DMS53 treated with DMSO at 0.1 percent for 48 hours (cell line): ENCODE measurements around the gene MOGAT3.

Experiments
- DNase-seq: peaks from one replicate; lab custom pipeline; 2025; ENCODE audit not compliant: unreplicated experiment; lab: John Stamatoyannopoulos, UW

The MOGAT3 gene

DNA sequence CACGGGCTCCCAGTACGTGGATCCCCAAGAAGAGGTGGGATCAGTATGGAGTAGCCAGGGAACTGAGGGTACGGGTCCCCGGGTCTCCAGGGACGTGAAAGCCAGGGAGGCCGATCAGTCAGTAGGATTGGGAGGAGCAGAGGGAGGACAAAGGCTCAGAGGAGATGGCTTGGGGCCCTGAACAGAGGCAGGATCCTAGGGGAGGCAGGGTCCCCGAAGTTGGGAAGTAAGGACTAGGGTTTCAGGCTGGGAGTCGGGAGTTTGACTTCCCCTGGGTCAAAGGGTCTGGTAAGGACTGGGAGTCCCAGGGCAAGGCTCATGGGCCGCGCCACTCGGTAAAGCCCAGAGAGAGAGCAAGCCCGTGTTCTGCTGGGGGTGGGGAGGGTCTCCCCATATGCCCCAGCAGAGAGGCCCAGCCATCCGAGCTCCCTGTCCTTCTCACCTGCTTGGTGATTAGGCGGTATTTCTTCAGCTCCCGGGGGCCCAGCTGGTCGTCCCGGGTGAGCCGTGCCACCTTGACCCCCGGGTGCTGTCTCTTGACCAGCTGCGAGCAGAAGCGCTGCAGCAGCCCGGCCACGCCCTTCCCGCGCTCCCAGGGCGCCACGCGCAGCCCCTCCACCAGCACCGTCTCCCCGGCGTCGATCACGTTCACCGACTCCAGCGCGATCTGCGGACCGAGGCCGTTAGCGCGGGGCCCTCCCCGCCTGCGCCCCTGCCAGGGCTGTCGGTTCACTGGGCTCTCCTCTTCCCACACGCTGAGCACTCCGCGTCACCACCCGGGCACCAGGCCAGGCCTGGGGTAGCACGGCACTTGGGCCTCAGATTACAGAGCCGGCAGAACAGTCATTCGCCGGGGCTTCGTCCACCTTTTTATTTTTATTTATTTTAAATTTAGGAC is 27.7 kb downstream of the MOGAT3 start:
- peak; percentile 61 for DNase-seq

DNA sequence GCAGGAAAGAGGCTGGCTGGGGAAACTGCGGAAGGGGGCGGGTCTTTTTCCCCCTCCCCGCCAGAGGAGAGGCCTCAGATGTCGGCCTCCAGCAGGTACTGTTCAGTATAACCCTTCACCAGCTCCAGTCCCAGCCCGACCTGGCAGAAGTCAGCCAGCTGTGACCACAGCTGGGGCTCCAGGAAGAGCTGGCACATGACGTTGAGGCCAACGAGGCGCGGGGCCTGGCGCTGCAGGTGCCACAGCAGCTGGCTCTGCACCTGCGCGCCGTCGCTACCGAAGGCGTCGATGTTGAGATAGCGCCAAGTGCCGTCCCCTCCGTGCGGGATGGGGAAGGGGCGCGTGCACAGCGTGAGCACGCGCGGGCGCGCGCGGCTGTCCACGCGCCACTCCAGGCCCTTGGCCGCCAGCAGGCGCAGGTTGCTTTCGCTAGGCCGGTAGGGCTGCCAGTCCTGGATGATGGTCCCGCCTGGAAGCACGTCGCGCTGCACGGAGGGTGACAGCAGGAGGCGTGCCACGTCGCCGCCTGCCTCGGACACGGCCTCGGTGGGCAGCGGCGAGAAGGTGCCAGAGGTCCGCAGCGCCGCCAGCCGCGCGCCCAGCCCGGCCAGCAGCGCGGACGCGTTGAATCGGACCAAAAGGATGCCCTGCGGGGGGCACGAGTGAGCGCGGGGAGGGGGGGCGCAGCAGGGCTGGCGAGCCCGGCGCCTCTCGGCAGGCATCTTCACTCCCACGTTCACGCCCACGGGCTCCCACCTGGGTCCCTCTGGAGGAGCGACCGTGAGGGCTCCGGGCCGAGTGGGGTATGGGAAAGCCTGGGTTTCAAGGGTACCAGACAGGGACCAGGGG is 28.6 kb downstream of the MOGAT3 start:
- DNase-seq: peak; percentile 72

DNA sequence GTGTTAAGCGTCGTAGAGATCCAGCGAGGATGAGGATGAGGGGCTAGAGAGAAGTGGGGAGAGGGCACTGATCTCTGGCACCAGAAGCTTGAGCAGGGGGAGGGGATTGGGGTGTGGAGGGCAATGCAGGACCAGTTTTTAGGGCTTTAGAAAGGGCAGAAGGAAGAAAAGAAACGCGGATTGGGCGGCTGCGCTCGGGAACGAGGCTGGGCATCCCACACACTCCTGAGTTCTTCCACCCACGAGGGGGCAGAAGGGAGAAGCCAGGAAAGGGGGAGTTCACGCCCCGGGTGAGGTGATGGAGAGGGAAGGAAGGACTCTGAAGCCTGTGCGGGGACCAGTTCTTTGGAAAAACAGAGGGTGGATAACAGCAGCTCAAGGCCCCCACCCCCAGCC is 29.4 kb downstream of the MOGAT3 start:
- DNase-seq: no peak

DNA sequence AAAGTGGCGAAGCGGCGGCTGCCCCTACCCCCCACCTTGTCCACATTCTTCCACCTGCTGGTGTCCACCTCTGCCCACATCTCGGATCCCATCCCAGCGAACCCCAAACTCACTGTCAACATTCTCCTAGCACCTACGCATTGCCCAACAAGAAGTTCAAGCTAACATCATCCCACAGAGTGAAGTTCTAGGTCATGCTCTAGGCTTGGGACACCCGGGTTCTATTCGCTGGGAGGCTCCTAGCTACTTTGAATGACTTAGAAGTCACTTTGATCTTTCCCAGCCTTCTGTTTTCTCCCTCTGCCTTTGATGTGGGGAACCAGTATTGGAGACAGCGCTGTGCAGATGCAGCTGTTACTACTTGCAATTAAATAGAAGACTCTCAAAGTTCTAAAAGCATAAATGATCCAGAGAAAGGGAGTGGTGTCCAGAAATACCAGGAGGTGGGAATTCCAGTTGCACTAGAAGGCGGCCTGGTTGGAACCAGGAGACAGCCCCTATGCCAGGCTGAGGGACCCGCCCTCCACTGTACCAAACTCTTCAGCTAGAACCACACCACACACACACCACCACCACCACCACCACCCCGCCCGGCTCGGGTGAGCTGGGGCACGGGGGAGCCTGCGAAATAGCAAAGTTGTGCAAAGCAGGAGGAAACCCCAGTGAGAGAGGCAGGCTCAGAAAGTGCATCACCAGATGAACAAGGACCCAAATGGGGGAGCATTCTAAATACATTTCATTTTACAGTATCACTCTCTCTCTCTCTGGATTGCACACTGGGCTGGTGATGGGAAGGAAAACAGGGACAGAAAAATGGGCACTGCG is 30.0 kb downstream of the MOGAT3 start:
- no peak for DNase-seq

DNA sequence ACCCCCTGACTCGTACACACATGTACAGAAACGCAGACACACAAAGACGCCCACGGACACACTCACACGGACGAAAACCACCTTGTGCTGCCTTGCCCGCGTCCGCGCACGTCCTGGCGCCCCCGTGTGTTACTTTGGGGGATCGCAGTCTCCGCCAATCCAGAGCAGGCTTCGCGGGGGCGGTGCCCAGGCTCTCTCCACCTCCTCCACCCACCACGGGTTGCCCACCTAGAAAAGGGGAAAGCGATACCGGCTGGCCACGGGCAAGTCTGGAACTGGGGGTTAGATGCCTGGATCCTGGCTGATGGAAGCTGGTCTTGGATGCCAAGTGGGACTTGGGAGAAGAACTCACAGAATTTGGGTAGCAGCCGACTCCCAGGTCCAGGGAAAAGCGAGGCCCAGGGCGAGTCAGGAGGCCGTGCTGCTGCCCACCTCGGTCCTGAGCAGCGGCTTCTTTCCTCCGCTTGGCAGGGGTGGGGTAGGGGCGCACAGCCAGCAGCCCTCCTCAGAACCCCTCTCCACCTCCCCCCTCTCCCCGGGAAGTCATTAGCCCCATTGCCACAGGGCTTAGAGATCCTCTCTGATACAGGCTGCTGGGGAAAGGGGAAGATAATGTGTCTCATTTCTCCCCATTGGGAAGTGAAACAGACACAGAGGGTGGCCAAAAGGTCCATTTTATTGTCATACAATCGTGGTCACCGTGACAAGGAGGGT is 30.8 kb downstream of the MOGAT3 start:
- DNase-seq: peak; percentile 42

DNA sequence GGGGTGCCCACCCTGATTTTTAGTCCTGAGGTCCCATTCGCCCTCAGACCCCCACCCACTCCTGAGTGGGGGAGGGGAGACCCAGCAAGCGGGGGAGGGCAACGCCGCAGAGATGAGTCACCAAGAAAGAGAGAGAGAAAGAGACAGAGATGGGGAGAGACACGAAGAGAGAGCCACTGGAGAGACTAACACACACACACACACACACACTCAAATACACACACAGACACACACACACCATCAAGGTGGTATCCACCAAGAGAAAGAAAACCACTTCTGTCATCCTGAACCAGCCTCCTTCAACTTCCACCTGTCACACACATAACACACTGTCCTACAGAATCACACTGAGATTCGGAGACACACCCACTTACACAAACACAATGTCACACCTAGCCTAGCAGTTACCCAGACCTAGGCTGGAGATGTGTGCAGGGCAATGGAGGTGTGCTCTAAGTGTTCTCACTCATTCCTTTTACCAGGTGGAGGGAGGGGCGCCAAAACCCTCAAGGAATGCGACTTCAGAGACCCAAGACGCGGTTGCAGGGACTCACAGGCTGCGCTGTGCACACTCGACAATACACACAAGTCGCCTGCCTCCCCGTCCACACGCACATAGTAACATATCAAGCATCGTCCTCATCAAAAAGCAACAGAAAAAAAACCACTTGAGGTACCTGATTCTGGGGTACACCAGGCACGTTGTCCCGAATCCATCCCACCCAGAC is 31.6 kb downstream of the MOGAT3 start:
- DNase-seq: no peak

DNA sequence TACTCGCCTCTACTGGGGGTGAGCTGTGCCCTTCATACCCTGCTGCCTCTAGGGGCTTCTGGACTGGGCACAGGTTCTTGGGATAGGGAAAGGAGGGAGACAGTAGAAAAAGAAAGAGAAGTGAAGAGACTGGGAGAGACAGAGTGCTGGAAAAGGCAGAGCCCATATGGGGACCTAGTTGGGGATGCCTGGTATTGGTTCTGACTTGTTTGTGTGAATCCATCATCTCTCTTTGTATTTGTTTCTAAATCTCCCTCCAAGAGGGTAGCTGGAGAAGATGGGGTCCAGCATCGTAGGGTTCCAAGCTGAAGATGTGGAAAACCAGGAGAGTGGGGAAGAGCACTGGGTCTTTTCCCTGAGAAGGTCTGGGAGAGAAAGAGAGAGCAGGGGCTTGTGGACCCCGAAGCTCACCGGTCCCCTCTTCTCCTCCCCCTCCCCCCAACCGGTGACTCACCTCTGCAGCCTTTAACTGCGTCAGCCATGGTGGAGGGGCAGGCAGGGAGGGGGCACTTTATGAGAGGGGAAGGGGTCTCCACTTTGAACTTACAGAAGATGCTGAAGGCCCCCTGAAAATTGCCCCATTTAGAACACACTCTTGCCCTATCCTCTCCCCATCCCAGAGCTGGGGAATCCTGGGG is 32.3 kb downstream of the MOGAT3 start:
- DNase-seq: no peak

DNA sequence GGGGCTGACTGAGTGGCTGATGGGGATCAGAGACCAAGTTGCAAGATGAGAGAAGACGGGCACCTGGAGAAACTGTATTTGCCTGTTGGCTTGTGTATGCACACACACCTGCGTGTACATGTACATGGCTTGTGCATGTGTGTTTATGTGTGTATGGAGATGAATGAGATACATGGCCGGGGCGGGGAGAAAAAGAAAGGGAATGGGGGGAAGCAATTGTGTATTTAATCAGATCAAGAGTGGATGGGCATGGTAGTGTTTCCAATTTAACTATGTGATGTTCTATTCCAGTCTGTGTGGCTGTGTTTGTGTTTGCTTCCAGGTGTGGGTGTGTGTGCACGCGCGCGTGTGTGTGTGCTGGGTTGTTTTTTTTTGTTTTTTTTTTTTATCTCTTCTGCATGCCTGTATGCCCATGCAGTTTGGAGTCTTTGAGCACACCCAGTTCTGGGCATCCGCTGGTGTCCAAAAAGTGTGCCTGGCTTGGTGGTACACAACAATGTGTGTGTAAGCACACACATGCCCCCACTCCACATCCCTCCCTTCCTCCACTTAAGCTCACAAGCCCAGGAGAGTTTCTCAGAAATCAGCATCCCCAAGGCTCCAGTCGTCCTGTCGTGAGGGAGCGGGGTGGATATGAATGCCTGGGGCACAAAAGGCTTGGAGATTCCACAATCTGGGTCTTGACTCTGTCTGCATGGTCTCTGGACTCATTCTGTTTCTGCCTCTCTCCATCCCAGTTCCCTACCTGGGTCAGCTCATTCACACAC is 33.0 kb downstream of the MOGAT3 start:
- no peak for DNase-seq

DNA sequence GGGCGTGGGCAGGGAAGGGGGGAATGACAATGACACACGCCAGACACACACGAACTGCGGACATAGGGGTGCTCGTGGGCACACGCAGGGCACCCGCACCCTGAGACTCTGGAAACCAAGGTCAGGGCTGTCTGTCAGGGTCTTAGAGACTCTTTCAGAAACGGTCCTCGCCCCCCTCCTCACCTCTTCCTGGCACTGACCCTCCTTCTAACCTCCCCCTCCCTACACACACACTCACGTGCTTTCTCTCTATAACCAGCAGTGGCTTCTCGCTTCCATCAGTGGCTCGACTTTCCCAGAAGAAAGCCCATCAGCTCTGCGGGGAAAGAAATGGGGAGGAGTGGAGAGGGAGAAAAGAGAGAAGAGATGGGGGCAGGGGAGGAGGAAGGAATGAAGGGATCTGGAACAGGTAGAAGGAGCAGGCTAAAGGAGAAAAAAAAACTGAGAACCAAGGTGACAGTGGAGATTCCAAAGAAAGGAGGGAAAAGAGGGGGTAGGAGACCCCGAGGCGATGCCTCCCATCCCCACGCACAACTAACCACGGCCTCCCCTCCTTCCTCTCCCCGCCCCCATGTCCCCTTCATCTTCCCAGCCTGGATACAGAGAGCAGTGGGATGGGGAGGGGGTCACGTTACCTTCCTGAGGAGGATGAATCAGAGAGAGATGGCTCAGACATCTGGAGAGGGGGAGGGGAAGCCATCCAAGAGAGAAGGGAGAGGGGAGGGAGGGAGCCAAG is 33.8 kb downstream of the MOGAT3 start:
- no peak for DNase-seq

DNA sequence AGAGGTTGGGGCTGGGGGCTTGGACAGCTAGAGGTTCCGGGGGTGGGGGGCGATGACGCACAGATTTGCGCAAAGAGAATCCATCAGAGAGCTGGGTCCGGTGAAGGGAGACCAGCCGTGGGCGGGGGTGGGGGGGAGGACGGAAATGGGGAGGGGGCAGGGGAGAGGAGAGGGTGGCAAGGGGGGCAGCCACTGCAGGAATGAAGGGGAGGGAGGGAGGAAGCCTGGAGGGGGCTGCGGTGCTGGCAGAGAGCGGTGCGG is 34.3 kb downstream of the MOGAT3 start:
- no peak for DNase-seq

DNA sequence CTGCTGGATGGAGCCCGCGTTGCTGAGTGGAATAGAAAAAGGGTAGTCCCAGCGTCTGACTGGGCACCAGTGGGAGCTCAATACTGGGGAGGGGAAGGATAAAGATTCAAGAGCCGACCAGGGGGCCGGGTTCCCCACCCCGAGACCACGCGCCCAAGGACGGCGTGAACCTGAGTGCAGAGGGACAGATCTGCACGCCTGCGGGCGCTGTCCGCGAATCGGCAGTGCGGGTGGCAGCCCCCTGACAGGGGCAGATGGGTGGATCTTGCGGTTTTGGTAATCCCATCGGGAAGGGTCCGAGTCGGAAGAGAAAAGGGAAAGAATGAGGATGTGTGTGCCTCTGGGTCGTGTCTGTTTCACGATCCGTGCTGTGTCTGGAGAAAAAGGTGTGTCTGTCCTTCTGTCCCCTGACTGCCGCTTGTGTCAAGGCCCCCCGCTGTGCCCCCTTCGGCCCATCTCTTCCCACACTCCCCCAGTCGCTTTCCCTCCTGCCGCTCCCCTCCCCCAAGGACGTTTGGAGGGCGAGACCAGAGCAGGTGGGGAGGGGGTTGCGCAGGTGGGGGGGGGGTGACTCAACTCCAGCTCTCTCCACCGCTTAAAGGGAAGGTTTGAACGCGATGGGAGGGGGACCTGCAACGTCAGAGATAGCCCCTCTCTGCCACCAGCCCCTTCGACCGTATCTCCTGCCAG is 34.7 kb downstream of the MOGAT3 start:
- DNase-seq: no peak

DNA sequence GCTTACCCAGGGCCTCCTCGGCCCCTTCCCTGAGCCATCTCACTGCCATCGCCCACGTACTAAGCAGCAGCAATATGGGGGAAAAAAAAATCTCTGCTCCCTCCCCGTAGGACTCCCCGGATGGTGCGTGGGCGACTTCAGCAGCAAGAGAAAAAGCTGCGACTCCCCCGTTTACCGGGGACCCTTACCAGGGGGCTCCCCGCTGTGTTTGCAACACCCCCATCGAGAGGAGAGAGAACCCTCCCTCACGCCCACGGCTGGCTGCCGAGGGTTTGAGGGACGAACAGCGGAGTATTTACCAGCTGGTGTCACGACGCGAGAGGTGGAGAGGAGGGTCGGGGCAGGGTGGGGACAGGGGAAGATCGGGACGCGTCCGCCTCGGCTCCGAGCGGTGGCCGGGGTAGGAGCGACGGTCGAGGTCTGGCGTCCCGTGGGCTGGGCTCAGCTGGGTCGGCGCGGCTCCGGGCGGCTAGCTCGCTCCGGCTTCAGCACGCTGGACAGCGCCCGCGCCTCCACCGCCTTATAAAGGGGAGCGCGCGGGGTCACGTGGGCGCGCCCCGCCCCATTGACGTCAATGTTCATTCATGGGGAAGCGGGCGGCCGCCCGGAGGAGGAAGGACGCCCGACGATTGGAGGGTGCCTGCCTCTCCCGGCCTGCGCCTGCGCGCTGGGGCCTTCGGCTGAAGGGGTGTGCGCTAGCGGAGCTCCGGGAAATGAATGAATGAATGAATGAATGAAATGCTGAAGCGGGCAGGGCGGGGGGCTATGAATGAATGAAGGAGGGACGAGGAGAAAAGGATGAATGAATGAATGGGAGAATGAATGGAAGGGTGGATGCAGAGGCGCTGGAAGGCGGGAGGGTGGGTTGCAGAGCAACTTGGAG is 35.5 kb downstream of the MOGAT3 start, which contains the start of gene VGF:
Gene VGF (minus strand): TSS at position 495 of the 883 bp plus-strand sequence. CDS start 726 bp downstream, outside the sequence.
- DNase-seq: peak; percentile 96

DNA sequence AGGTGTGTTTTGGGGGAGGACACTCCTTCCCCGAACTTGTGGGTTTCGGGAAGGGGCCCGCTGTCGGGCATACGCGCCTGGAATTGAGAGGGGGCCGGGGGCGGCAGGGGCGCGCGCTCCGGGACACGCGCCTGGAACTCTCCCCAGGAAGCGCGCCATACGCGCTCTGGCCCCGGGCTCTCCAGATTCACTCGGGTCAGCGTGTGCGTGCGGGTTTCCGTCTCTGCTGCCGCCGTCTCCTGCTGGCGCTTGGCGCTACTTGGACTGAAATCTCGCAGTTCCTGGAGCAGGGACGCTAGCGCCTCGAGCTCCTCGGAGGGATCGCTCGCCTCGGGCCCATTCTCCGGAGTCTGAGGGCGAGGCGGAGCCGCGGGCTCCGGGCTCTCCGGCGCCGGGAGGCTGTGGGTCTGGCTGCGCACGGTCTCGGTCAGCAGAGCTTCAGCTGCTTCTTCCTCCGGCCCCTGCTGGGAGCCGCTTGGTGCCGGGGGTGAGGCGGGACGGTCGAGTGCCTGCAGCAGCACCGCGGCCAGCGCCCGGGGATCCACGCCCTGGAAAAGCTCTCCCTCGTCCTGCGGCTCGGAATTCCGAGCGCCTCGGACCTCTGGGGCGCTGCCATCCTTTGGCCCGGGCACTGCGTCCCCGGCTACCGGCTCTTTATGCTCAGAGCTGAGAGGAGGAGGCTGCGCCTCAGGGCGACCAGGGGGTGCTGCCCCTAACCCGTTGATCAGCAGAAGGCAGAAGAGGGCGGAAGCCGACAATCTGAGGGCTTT is 36.6 kb downstream of the MOGAT3 start:
- peak; percentile 54 for DNase-seq

DNA sequence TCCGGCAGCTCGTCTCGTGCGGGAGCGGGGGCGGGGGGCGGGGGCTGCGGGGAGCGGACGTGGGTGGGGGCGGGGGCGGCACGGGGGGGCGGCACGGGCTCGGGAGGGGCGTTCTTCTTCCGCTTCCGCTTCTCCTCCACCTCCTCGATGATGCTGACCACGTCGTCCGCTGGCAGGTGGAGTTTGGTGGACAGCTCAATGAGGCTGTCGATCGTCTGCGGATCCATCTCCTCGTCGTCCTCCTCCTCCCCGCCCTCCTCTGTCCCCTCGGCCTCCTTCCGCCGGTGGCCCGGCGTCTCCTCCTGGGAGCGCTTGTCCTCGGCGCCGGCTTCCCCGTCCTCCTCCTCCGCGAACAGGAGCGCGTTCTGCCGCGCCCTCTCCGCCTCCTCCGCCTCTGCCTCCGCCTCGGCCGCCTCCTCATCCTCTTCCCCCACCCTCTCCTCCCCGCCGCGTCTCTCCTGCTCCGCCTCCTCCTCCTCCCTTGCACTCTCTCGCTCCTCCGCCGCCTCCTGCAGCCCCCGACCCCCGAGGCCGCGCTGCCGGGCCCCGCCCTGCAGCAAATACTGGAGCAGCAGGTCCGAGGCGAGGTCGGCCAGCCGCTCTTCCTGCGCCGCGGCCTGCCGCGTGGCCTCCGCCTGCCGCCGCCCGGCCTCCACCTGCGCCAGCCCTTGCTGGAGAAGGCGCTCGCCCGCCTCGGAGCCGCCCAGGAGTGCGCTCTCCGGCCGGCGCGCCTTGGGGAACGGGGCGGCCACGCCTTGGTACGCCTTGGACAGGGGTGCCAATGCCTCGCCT is 37.4 kb downstream of the MOGAT3 start:
- DNase-seq: peak; percentile 69
